Measurements from ENCODE around the gene CFL1. TPM values are rescaled to one million over a fixed set of nuclear protein-coding genes. Genes with fewer than 3 reads are reported as not detected.
A peak's percentile ranks its signal among the peaks of the same experiment; 100 is the strongest.

CFL1 gene
- total RNA-seq, 1 experiment from 2014 or later: 1,905 TPM

- Histone ChIP-seq H3K9me3 (no peaks in the 10 kb centered on the region), H3K27me3 (no peaks in the 10 kb centered on the region), H3K36me3 (peaks cover 22% of the 10 kb centered on the region), H3K4me3 (no peak overlapping the region)
- DNase-seq: no peak
These were observed 22.0 kb upstream of the CFL1 start for GRCh38 chr11:65880027-65880426.

GRCh38 chr11:65879617-65880016, 21.6 kb upstream of the CFL1 start, which contains the start of gene CTSW:
Gene CTSW, plus strand, starts transcription at chr11:65879837. Its CDS starts 18 bp downstream, at chr11:65879855.
- Histone ChIP-seq H3K36me3 (peaks cover 18% of the 10 kb centered on the region), H3K27me3 (no peaks in the 10 kb centered on the region), H3K9me3 (no peaks in the 10 kb centered on the region), H3K4me3 (no peak within 1 kb of the TSS)
- no peak for DNase-seq

GRCh38 chr11:65873318-65874156, 15.6 kb upstream of the CFL1 start:
- Histone ChIP-seq H3K27me3 (no peaks in the 10 kb centered on the region), H3K36me3 (peaks cover 30% of the 10 kb centered on the region), H3K9me3 (no peaks in the 10 kb centered on the region), H3K4me3 (peak overlapping the region; percentile 74)
- DNase-seq: peak; percentile 88

GRCh38 chr11:65872586-65873317, 14.8 kb upstream of the CFL1 start, which contains the start of gene EFEMP2:
Gene EFEMP2, minus strand, starts transcription at chr11:65872800. Its CDS starts 446 bp downstream, at chr11:65872354.
- peaks cover 38% of the 10 kb centered on the region for H3K36me3 ChIP-seq
- DNase-seq: peak; percentile 79

GRCh38 chr11:65871811-65872548, 14.0 kb upstream of the CFL1 start:
- H3K36me3 ChIP-seq: peaks cover 44% of the 10 kb centered on the region
- H3K27me3 ChIP-seq: no peaks in the 10 kb centered on the region
- no peaks in the 10 kb centered on the region for H3K9me3 ChIP-seq
- peak; percentile 45 for DNase-seq
- H3K4me3 ChIP-seq: peak overlapping the region; percentile 74

More at GRCh38 chr11:65872586-65873317, 14.8 kb upstream of the CFL1 start, which contains the start of gene EFEMP2:
- peak within 1 kb of the TSS; percentile 74 for H3K4me3 ChIP-seq
- no peaks in the 10 kb centered on the region for H3K27me3 ChIP-seq
- H3K9me3 ChIP-seq: no peaks in the 10 kb centered on the region

GRCh38 chr11:65870706-65871681, 13.0 kb upstream of the CFL1 start:
- no peaks in the 10 kb centered on the region for H3K9me3 ChIP-seq
- H3K4me3 ChIP-seq: peak overlapping the region; percentile 74
- DNase-seq: no peak
- H3K36me3 ChIP-seq: peaks cover 54% of the 10 kb centered on the region
- H3K27me3 ChIP-seq: no peaks in the 10 kb centered on the region

- no peaks in the 10 kb centered on the region for H3K27me3 ChIP-seq
- DNase-seq: no peak
- H3K36me3 ChIP-seq: peaks cover 61% of the 10 kb centered on the region
- no peak overlapping the region for H3K4me3 ChIP-seq
- H3K9me3 ChIP-seq: no peaks in the 10 kb centered on the region
These were observed 12.3 kb upstream of the CFL1 start for GRCh38 chr11:65870307-65870658.

- no peak overlapping the region for H3K4me3 ChIP-seq
- no peaks in the 10 kb centered on the region for H3K27me3 ChIP-seq
- peaks cover 66% of the 10 kb centered on the region for H3K36me3 ChIP-seq
- no peaks in the 10 kb centered on the region for H3K9me3 ChIP-seq
- DNase-seq: no peak
These were observed 11.8 kb upstream of the CFL1 start for GRCh38 chr11:65869643-65870306.

GRCh38 chr11:65868907-65869306, 10.9 kb upstream of the CFL1 start:
- H3K27me3 ChIP-seq: no peaks in the 10 kb centered on the region
- no peak for DNase-seq
- H3K4me3 ChIP-seq: no peak overlapping the region
- peaks cover 74% of the 10 kb centered on the region for H3K36me3 ChIP-seq
- H3K9me3 ChIP-seq: no peaks in the 10 kb centered on the region

GRCh38 chr11:65868076-65868667, 10.2 kb upstream of the CFL1 start:
- peaks cover 82% of the 10 kb centered on the region for H3K36me3 ChIP-seq
- no peak overlapping the region for H3K4me3 ChIP-seq
- no peak for DNase-seq
- H3K9me3 ChIP-seq: no peaks in the 10 kb centered on the region
- no peaks in the 10 kb centered on the region for H3K27me3 ChIP-seq

- H3K27me3 ChIP-seq: no peaks in the 10 kb centered on the region
- no peaks in the 10 kb centered on the region for H3K9me3 ChIP-seq
- peaks cover 89% of the 10 kb centered on the region for H3K36me3 ChIP-seq
- DNase-seq: no peak
- H3K4me3 ChIP-seq: no peak overlapping the region
These were observed 9.5 kb upstream of the CFL1 start for GRCh38 chr11:65867284-65868071.

- H3K9me3 ChIP-seq: no peaks in the 10 kb centered on the region
- DNase-seq: no peak
- no peaks in the 10 kb centered on the region for H3K27me3 ChIP-seq
- H3K4me3 ChIP-seq: no peak overlapping the region
- H3K36me3 ChIP-seq: peaks cover 93% of the 10 kb centered on the region
These were observed 8.7 kb upstream of the CFL1 start for GRCh38 chr11:65866509-65867283.

- Histone ChIP-seq H3K4me3 (no peak overlapping the region), H3K9me3 (no peaks in the 10 kb centered on the region), H3K27me3 (no peaks in the 10 kb centered on the region), H3K36me3 (peaks cover 88% of the 10 kb centered on the region)
- no peak for DNase-seq
These were observed 7.7 kb upstream of the CFL1 start for GRCh38 chr11:65865550-65866172.

Measured in MG63 (cell line).